IMR-90 (cell line): ENCODE data around the gene NKG7. TPM values are rescaled to one million over a fixed set of nuclear protein-coding genes. Genes with fewer than 3 reads are reported as not detected.

ENCODE experiments used
- ATAC-seq: fragments of 200-7000 bp; cut with Tn5 transposase; 2 replicates; pipeline ENCODE4 v1.9.1; 2020; ENCODE audit warnings: low read depth, mild to moderate bottlenecking, moderate library complexity
- BruUV-seq: library from RNA; stranded (reverse); fragments of 400-500 nt; replicated peaks from 2 replicates; lab custom pipeline; 2021; lab: Mats Ljungman, UMichigan
- CTCF ChIA-PET: fragments of 300-600 bp; formaldehyde crosslinking; extraction: SDS; loops from one replicate; lab custom pipeline; 2021; ENCODE audit warnings: antibody characterized with exemption; lab: Yijun Ruan, JAX
- POLR2A ChIA-PET: fragments of 300-600 bp; sonication (Branson Sonifier 250); formaldehyde crosslinking; loops from one replicate; lab custom pipeline; 2022; ENCODE audit warnings: antibody characterized with exemption; ENCODE audit not compliant: unreplicated experiment; lab: Charles Lee
- DNase-seq: peaks from one replicate; pipeline ENCODE4 v3.0.0; 2013
- H2AFZ ChIP-seq: replicated peaks from 2 replicates; pipeline ENCODE3; 2013; ENCODE audit warnings: low read length, mild to moderate bottlenecking; ENCODE audit not compliant: poor library complexity
- H2AK5ac ChIP-seq: 2 replicates; pipeline ENCODE4 v1.6.1; 2013; ENCODE audit warnings: low read depth, low read length, inconsistent platforms
- H2AK9ac ChIP-seq: replicated peaks from 2 replicates; pipeline ENCODE3; 2013; ENCODE audit warnings: mild to moderate bottlenecking, low read depth, low read length, moderate library complexity; ENCODE audit not compliant: poor library complexity
- H2BK120ac ChIP-seq: 2 replicates; pipeline ENCODE4 v1.6.1; 2013; ENCODE audit warnings: low read depth, low read length, inconsistent platforms
- H2BK15ac ChIP-seq: 3 replicates; pipeline ENCODE4 v1.6.1; 2013; ENCODE audit warnings: low read depth, low read length, inconsistent platforms
- H2BK20ac ChIP-seq: 2 replicates; pipeline ENCODE4 v1.6.1; 2013; ENCODE audit warnings: low read depth, mild to moderate bottlenecking, inconsistent platforms, low read length, moderate library complexity
- H2BK5ac ChIP-seq: 2 replicates; pipeline ENCODE4 v1.6.1; 2013; ENCODE audit warnings: mild to moderate bottlenecking, low read depth, low read length, inconsistent platforms; ENCODE audit not compliant: poor library complexity, severe bottlenecking
- H3K14ac ChIP-seq: replicated peaks from 2 replicates; pipeline ENCODE4 v1.6.1; 2013; ENCODE audit warnings: low read depth, low read length, inconsistent platforms
- H3K18ac ChIP-seq: 2 replicates; pipeline ENCODE4 v1.6.1; 2013; ENCODE audit warnings: low read depth, low read length, control low read depth
- H3K23ac ChIP-seq: 2 replicates; pipeline ENCODE4 v1.6.1; 2013; ENCODE audit warnings: low read depth, low read length, inconsistent platforms
- H3K27ac ChIP-seq: 2 replicates; pipeline ENCODE4 v1.5.1; 2013; ENCODE audit warnings: mild to moderate bottlenecking, control low read depth, low read length; ENCODE audit not compliant: insufficient read depth
- H3K27me3 ChIP-seq: 2 replicates; pipeline ENCODE4 v1.6.1; 2013; ENCODE audit warnings: low read length; ENCODE audit not compliant: control insufficient read depth, insufficient read depth
- H3K36me3 ChIP-seq: 2 replicates; pipeline ENCODE4 v1.6.1; 2013; ENCODE audit warnings: low read length, mixed read lengths; ENCODE audit not compliant: control insufficient read depth, insufficient read depth
- H3K4ac ChIP-seq: 2 replicates; pipeline ENCODE4 v1.6.1; 2013; ENCODE audit warnings: low read depth, low read length, inconsistent platforms
- H3K4me1 ChIP-seq: 2 replicates; pipeline ENCODE4 v1.6.1; 2013; ENCODE audit warnings: low read length, mixed read lengths; ENCODE audit not compliant: control insufficient read depth, insufficient read depth
- H3K4me2 ChIP-seq: 2 replicates; pipeline ENCODE4 v1.6.1; 2013; ENCODE audit warnings: low read depth, mild to moderate bottlenecking, control low read depth, low read length, moderate library complexity
- H3K4me3 ChIP-seq: 2 replicates; pipeline ENCODE4 v1.5.1; 2013; ENCODE audit warnings: low read depth, mild to moderate bottlenecking, control low read depth, low read length, moderate library complexity; ENCODE audit not compliant: insufficient read depth
- H3K56ac ChIP-seq: 2 replicates; pipeline ENCODE4 v1.6.1; 2013; ENCODE audit warnings: low read length, inconsistent platforms; ENCODE audit not compliant: insufficient read depth; ENCODE audit errors: extremely low read depth
- H3K79me1 ChIP-seq, 2 experiments: 2 replicates each; pipeline ENCODE4 v1.6.1; 2013; ENCODE audit warnings: low read length in 2 of 2, inconsistent platforms in 1 of 2, low read depth in 1 of 2
- H3K9ac ChIP-seq: 2 replicates; pipeline ENCODE4 v1.6.1; 2013; ENCODE audit warnings: low read depth, low read length, control low read depth
- H3K9me1 ChIP-seq: 2 replicates; pipeline ENCODE4 v1.6.1; 2013; ENCODE audit warnings: low read length, inconsistent platforms; ENCODE audit not compliant: insufficient read depth
- H3K9me3 ChIP-seq: 2 replicates; pipeline ENCODE4 v1.6.1; 2013; ENCODE audit warnings: low read length; ENCODE audit not compliant: control insufficient read depth, insufficient read depth
- H4K20me1 ChIP-seq: 2 replicates; pipeline ENCODE4 v1.6.1; 2013; ENCODE audit warnings: low read length, inconsistent platforms; ENCODE audit not compliant: insufficient read depth
- H4K5ac ChIP-seq: 2 replicates; pipeline ENCODE4 v1.6.1; 2013; ENCODE audit warnings: mild to moderate bottlenecking, low read depth, low read length, control low read depth
- H4K8ac ChIP-seq, 2 experiments: 2 replicates each; pipeline ENCODE4 v1.6.1; 2013; ENCODE audit warnings: low read depth in 2 of 2, low read length in 2 of 2, control low read depth in 1 of 2, inconsistent platforms in 1 of 2
- H4K91ac ChIP-seq: 2 replicates; pipeline ENCODE4 v1.6.1; 2013; ENCODE audit warnings: low read depth, low read length, inconsistent platforms; ENCODE audit not compliant: insufficient read depth
- BHLHE40 ChIP-seq: fragments of 150-350 bp; IDR thresholded peaks from 2 replicates; pipeline ENCODE4 v1.6.1; 2016; ENCODE audit warnings: mild to moderate bottlenecking, low read depth, low read length
- CEBPB ChIP-seq: IDR thresholded peaks from 2 replicates; pipeline ENCODE4 v1.6.1; 2012; ENCODE audit warnings: low read depth, low read length, improper control_type of control experiment
- CHD1 ChIP-seq: IDR thresholded peaks from 2 replicates; pipeline ENCODE4 v1.6.1; 2012; ENCODE audit warnings: low read depth, low read length, improper control_type of control experiment
- FOS ChIP-seq: fragments of 150-350 bp; IDR thresholded peaks from 2 replicates; pipeline ENCODE4 v1.6.1; 2016; ENCODE audit warnings: low read depth, low read length
- MAFK ChIP-seq: IDR thresholded peaks from 2 replicates; pipeline ENCODE4 v1.6.1; 2012; ENCODE audit warnings: low read depth, low read length, improper control_type of control experiment
- MAZ ChIP-seq: IDR thresholded peaks from 2 replicates; pipeline ENCODE4 v1.6.1; 2012; ENCODE audit warnings: low read depth, mild to moderate bottlenecking, low read length, improper control_type of control experiment, moderate library complexity, borderline replicate concordance
- MXI1 ChIP-seq: IDR thresholded peaks from 2 replicates; pipeline ENCODE4 v1.6.1; 2012; ENCODE audit warnings: low read depth, mild to moderate bottlenecking, low read length, moderate library complexity, borderline replicate concordance
- NFE2L2 ChIP-seq: fragments of 150-350 bp; IDR thresholded peaks from 2 replicates; pipeline ENCODE4 v1.6.1; 2016; ENCODE audit warnings: low read depth, mild to moderate bottlenecking, low read length
- POLR2A ChIP-seq: IDR thresholded peaks from 2 replicates; pipeline ENCODE4 v1.6.1; 2012; ENCODE audit warnings: mild to moderate bottlenecking, low read depth, low read length
- RAD21 ChIP-seq: IDR thresholded peaks from 2 replicates; pipeline ENCODE4 v1.6.1; 2012; ENCODE audit warnings: low read length, improper control_type of control experiment
- RCOR1 ChIP-seq: IDR thresholded peaks from 2 replicates; pipeline ENCODE4 v1.6.1; 2012; ENCODE audit warnings: mild to moderate bottlenecking, low read length, improper control_type of control experiment; ENCODE audit not compliant: insufficient replicate concordance
- RFX5 ChIP-seq: IDR thresholded peaks from 2 replicates; pipeline ENCODE4 v1.8.0; 2012; ENCODE audit warnings: low read depth, mild to moderate bottlenecking, low read length, moderate library complexity
- SMC3 ChIP-seq: fragments of 150-350 bp; IDR thresholded peaks from 2 replicates; pipeline ENCODE4 v1.6.1; 2016; ENCODE audit warnings: low read depth, mild to moderate bottlenecking, antibody characterized with exemption, low read length, moderate library complexity
- WGBS, 2 experiments: methylation state at CpG; one replicate each; pipeline versions ENCODE4 v1.1.5 to v1.1.7; 2013; ENCODE audit warnings: missing lambda C conversion rate in 2 of 2; ENCODE audit not compliant: insufficient read length in 1 of 2; ENCODE audit errors: extremely low coverage in 2 of 2; 5-methylcytosine and 5-hydroxymethylcytosine counted together
- dilution Hi-C: fragments of 300-500 bp; cut with HindIII; formaldehyde crosslinking; loops from one replicate; pipeline ENCODE4 v1.14.3; 2018; ENCODE audit warnings: low sequenced_read_pairs; ENCODE audit not compliant: unreplicated experiment
- in situ Hi-C: fragments of 300-500 bp; cut with MboI; formaldehyde crosslinking; loops from 3 replicates; pipeline ENCODE4 v1.14.3; 2019; ENCODE audit warnings: low sequenced_read_pairs, inconsistent platforms, mixed read lengths
- intact Hi-C: fragments of 100-400 bp; cut with micrococcal nuclease; formaldehyde crosslinking; loops from 2 replicates; pipeline ENCODE4 v1.10.0; 2022
- polyA plus RNA-seq, 3 experiments: library from polyadenylated mRNA; depleted of rRNA; stranded (reverse); fragments of >200 nt; gene quantifications; 2 replicates each; pipeline ENCODE4 v1.2.3, GENCODE V29; 2012; ENCODE audit warnings: low replicate concordance in 1 of 3
- total RNA-seq: library from RNA; depleted of rRNA; stranded (reverse); fragments of >200 nt; gene quantifications from 2 replicates; pipeline ENCODE4 v1.2.3, GENCODE V29; 2012
- TF ChIP-seq, protein P1 (sequence below): conservative IDR thresholded peaks from 2 replicates; pipeline ENCODE4 v1.5.1; 2012; ENCODE audit warnings: mild to moderate bottlenecking, low read depth, low read length, improper control_type of control experiment
- TF ChIP-seq, protein P2 (sequence below): fragments of 150-350 bp; IDR thresholded peaks from 2 replicates; pipeline ENCODE4 v1.6.1; 2016; ENCODE audit warnings: low read depth, mild to moderate bottlenecking, low read length, moderate library complexity, borderline replicate concordance
- TF ChIP-seq, protein P3 (sequence below): fragments of 150-350 bp; IDR thresholded peaks from 2 replicates; pipeline ENCODE4 v1.6.1; 2017; ENCODE audit warnings: mild to moderate bottlenecking, antibody characterized with exemption, low read length, low read depth

NKG7 gene
- total and polyA plus RNA-seq, 2 of the 4 experiments (the other 2 are of a cell fraction), result not detected

DNA sequence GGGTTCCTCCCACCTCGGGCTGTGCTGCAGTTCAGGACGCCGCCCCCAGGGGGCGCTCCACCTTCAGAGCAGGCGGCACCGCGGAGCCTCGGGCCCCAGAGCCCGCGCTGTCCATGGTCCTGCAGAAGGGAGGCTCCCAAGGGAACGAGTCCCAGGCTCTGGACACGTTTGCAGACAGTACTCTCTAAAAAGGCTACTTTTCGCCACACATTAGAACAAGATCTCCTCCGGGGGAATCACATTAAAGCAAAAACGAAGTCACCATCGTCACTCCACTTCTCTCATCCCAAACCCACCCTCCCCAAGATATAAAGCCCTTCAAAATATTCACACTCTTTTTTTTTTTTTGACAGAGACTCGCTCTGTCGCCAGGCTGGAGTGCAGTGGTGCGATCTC is 49.6 kb upstream of the NKG7 start:
- H2AFZ ChIP-seq, result no peak overlapping the region
- POLR2A ChIA-PET, result no interaction called here
- 0% methylated on average over 2 of the region's 19 CpGs; no CpG with 5 or more reads in 1 of the 2 experiments for WGBS, 2 experiments

More for the DNA sequence above, 49.6 kb upstream of the NKG7 start:
- H3K79me1 ChIP-seq, result no peaks in the 10 kb centered on the region
- H3K9me1 ChIP-seq, result no peaks in the 10 kb centered on the region
- in situ Hi-C loops (no loop called here), dilution Hi-C loops (no loop called here), intact Hi-C loops (loop anchor here (2.0 to 5.0 kb wide), 4 partner anchors 85 to 357 kb away; no protein-coding TSS in a partner anchor)
- H3K4me3 ChIP-seq, result no peak overlapping the region
- no peak overlapping the region for H4K8ac ChIP-seq
- TF ChIP-seq RFX5 (no peak), CHD1 (no peak), RCOR1 (peak; percentile 63), SMC3 (peak; percentile 75), MAZ (peak; percentile 61; the same call in 1 of the 2 replicates), NFE2L2 (no peak), BHLHE40 (no peak; the same call in 1 of the 2 replicates), MAFK (no peak), RAD21 (peak; percentile 76), POLR2A (no peak), FOS (no peak), MXI1 (peak; percentile 68; the same call in 1 of the 2 replicates), CEBPB (no peak)
- TF ChIP-seq, protein P1, sequence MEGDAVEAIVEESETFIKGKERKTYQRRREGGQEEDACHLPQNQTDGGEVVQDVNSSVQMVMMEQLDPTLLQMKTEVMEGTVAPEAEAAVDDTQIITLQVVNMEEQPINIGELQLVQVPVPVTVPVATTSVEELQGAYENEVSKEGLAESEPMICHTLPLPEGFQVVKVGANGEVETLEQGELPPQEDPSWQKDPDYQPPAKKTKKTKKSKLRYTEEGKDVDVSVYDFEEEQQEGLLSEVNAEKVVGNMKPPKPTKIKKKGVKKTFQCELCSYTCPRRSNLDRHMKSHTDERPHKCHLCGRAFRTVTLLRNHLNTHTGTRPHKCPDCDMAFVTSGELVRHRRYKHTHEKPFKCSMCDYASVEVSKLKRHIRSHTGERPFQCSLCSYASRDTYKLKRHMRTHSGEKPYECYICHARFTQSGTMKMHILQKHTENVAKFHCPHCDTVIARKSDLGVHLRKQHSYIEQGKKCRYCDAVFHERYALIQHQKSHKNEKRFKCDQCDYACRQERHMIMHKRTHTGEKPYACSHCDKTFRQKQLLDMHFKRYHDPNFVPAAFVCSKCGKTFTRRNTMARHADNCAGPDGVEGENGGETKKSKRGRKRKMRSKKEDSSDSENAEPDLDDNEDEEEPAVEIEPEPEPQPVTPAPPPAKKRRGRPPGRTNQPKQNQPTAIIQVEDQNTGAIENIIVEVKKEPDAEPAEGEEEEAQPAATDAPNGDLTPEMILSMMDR, result peak; percentile 94
- TF ChIP-seq, protein P2, sequence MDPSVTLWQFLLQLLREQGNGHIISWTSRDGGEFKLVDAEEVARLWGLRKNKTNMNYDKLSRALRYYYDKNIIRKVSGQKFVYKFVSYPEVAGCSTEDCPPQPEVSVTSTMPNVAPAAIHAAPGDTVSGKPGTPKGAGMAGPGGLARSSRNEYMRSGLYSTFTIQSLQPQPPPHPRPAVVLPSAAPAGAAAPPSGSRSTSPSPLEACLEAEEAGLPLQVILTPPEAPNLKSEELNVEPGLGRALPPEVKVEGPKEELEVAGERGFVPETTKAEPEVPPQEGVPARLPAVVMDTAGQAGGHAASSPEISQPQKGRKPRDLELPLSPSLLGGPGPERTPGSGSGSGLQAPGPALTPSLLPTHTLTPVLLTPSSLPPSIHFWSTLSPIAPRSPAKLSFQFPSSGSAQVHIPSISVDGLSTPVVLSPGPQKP, result no peak
- TF ChIP-seq, protein P3, sequence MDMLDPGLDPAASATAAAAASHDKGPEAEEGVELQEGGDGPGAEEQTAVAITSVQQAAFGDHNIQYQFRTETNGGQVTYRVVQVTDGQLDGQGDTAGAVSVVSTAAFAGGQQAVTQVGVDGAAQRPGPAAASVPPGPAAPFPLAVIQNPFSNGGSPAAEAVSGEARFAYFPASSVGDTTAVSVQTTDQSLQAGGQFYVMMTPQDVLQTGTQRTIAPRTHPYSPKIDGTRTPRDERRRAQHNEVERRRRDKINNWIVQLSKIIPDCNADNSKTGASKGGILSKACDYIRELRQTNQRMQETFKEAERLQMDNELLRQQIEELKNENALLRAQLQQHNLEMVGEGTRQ, result no peak
- H3K9ac ChIP-seq, result no peak overlapping the region
- no peak overlapping the region for H3K4me2 ChIP-seq
- no peak overlapping the region for H4K5ac ChIP-seq
- no peak overlapping the region for H2BK120ac ChIP-seq
- no peaks in the 10 kb centered on the region for H4K20me1 ChIP-seq
- DNase-seq (peak; percentile 59), ATAC-seq (peak; percentile 100)
- H3K14ac ChIP-seq, result no peak overlapping the region
- no peaks in the 10 kb centered on the region for H3K4me1 ChIP-seq
- H2BK20ac ChIP-seq, result no peak overlapping the region
- no peak overlapping the region for H2AK5ac ChIP-seq
- BruUV-seq, result no TSS peak
- no peaks in the 10 kb centered on the region for H3K9me3 ChIP-seq
- no peak overlapping the region for H3K23ac ChIP-seq
- H3K27me3 ChIP-seq, result no peaks in the 10 kb centered on the region
- no peak overlapping the region for H2BK15ac ChIP-seq
- H4K91ac ChIP-seq, result no peak overlapping the region
- H2BK5ac ChIP-seq, result no peak overlapping the region
- no peak overlapping the region for H3K18ac ChIP-seq
- H3K36me3 ChIP-seq, result no peaks in the 10 kb centered on the region
- H3K56ac ChIP-seq, result no peak overlapping the region
- peak overlapping the region; percentile 76 for H2AK9ac ChIP-seq
- H3K4ac ChIP-seq, result no peak overlapping the region
- H3K27ac ChIP-seq, result no peak overlapping the region
- CTCF ChIA-PET, result interaction anchor here (0.5 to 1.9 kb wide), 4 partner anchors 16 to 356 kb away, joined by 3 to 6 read pairs (median 4); no protein-coding TSS in a partner anchor
